ENCODE measurements around the gene MCL1. TPM values are rescaled to one million over a fixed set of nuclear protein-coding genes. Genes with fewer than 3 reads are reported as not detected.

Gene MCL1
- total RNA-seq = 119 and 137 TPM in 2 replicates

DNA sequence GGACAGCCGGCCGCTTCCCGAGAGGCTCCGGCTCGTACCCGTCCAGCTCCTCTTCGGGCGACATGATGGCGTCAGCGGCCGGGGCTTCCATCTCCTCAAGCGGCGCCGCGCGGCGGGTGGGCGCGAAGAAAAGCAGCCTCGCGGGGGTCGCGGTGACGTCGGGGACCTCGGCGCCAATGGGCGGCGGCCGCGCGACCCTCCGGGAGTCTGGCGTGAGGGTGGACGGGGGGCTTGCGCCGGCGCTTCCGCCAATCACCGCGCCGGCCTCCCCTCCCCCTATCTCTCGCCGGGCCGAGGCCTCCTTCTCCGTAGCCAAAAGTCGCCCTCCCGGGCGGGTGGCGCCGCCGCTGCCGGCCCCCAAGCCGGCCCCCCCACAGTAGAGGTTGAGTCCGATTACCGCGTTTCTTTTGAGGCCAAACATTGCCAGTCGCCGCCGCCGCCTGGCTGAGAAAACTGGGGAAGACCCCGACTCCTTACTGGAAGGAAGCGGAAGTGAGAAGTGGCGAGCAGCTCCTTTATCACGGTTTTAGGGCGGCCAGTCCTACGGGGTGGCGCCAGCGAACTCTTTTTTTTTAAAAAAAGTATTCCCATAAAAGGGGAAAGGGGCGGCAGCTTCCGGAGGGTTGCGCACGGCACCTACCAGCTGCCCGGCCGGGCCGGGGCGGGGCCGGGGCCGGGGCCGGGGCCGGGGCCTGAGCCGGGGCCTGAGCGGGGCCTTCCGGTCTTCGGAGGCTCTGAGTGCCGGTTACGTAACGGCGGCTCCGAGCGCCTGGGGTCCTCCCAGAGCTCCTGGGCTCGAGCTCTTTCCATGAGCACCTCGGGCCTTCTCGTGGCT, at the start of gene MCL1:
MCL1 (minus strand) TSS at position 501 of the 835 bp plus-strand sequence; CDS start at position 421, 80 bp downstream.

DNA sequence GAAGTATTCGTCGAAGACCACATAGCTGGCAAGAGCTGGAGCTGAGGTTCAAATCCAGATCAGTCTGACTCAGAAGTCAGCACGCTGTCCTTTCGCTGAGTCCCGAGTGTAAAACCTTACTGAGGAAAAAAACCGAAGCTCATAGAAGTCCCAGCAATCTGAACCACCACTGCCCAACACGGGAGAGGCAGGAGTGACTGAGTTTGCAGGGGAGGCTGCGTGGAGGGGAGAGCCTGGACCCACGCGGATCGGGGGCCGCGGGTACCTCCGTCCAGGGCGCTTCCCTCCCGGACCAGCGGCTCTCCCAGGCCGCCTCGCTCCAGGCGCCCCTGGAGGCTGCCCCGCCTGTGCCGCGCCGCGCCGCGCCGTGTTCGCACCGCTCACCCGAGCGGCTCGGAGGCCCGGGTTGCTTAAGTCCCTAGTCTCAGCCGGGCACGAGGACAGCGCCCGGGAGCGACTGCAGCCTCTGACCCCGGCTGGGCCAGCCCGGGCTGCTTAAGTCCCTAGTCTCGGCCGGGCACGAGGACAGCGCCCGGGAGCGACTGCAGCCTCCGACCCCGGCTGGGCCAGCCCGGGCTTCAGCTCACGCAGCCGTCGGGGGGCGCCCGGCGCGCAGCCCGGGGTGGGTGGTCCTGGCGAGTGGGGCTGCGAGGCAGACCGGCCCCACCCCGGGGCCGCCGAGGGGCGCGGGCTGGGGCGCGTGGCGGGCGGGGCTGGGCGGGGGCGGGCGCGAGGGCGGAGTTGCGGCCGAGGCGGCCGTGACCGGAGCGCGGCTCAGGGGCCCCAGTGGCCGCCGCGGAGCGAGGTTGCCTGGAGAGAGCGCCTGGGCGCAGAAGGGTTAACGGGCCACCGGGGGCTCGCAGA, 30.5 kb downstream of the MCL1 start, which contains the start of gene ADAMTSL4:
ADAMTSL4 (plus strand) TSS at position 777 of the 864 bp plus-strand sequence. CDS start 2,881 bp downstream, outside the sequence.

Other genes with a start within 250 kb of the MCL1 start
- gene RPRD2, start 215.5 kb downstream of the MCL1 start, total RNA-seq = 6.8 and 8.2 TPM in 2 replicates
- 22.0 and 27.2 TPM in 2 replicates for gene TARS2, start 92.2 kb downstream of the MCL1 start, total RNA-seq
- gene ECM1, start 71.5 kb downstream of the MCL1 start, total RNA-seq = 44.2 and 44.6 TPM in 2 replicates
- not detected in 2 replicates for gene FALEC, start 63.9 kb downstream of the MCL1 start, total RNA-seq
- gene ADAMTSL4, start 30.2 kb downstream of the MCL1 start, total RNA-seq = 23.5 and 25.6 TPM in 2 replicates
- 131 and 138 TPM in 2 replicates for gene ENSA, start 50.0 kb upstream of the MCL1 start, total RNA-seq
- 11.9 and 13.1 TPM in 2 replicates for gene GOLPH3L, start 117.5 kb upstream of the MCL1 start, total RNA-seq
- gene HORMAD1, start 141.3 kb upstream of the MCL1 start, total RNA-seq = not detected in 2 replicates
- gene CTSS, start 186.2 kb upstream of the MCL1 start, total RNA-seq = 0.15 and 0.17 TPM in 2 replicates
- 49.1 and 50.4 TPM in 2 replicates for gene CTSK, start 228.7 kb upstream of the MCL1 start, total RNA-seq